ENCODE measurements around the gene SYT9. TPM values are rescaled to one million over a fixed set of nuclear protein-coding genes. Genes with fewer than 3 reads are reported as not detected.

SYT9 gene
- total and polyA plus RNA-seq, 9 of the 15 experiments (the other 6 are each of a cell fraction or from before 2014, with no cell fraction given): 0.01 TPM; not detected in 8

DNA sequence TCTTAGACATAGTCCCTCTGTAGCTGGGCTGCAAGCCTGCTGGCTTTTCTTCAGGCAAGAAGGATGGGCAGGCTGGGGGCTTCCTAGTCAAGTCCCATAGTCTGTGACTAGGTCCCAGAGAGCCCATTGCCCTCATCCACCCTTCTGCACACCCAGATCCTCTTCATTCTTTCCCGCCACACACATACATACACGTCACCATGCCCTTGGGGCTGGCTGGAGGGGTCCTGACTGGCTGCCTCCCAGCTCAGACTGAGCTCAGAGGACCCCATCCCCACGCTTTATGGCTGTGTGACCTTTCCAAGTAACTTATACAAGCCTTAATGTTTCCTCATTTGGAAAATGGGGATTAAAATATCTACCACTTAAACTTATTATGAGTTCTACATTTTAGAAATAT, 248.5 kb downstream of the SYT9 start:
- Histone ChIP-seq H3K27ac (ENCODE audit: extremely low read depth, low read depth, low read length) (no peak overlapping the region), H3K4me1 (replicated peaks in 1 of 2; ENCODE audit: control insufficient read depth in 2 of 2, insufficient read depth in 2 of 2, low read length in 2 of 2) (no peaks in the 10 kb centered on the region), H2AFZ (ENCODE audit: low read depth, low read length) (no peak overlapping the region), H3K27me3 (ENCODE audit: control insufficient read depth in 2 of 2, insufficient read depth in 2 of 2, low read length in 2 of 2) (peaks cover 0 to 8% of the 10 kb centered on the region in 2 experiments; a peak in 2 of 5 replicates), H3K4me2 (ENCODE audit: insufficient read depth, low read length) (no peak overlapping the region), H3K79me2 (ENCODE audit: control insufficient read depth, insufficient read depth, low read length) (no peaks in the 10 kb centered on the region), H3K9me1 (ENCODE audit: control insufficient read depth, insufficient read depth, low read length) (no peaks in the 10 kb centered on the region), H3K9me3 (replicated peaks; ENCODE audit: control insufficient read depth, insufficient read depth, low read depth, low read length) (no peaks in the 10 kb centered on the region), H3K9ac (ENCODE audit: insufficient read depth in 1 of 2, low read depth in 2 of 2, low read length in 2 of 2) (no peak overlapping the region), H4K20me1 (replicated peaks; ENCODE audit: control insufficient read depth, insufficient read depth, low read length) (no peaks in the 10 kb centered on the region), H3K4me3 (no peak overlapping the region), H3K36me3 (ENCODE audit: control insufficient read depth, insufficient read depth, low read length) (no peaks in the 10 kb centered on the region)
- 0% methylated on average over 3 of the region's 3 CpGs for WGBS (ENCODE audit: insufficient coverage, low coverage, missing lambda C conversion rate)
- BruUV-seq (replicated peaks): no TSS peak
- DNase-seq (ENCODE audit: extremely low read depth in 1 of 4, low spot score in 3 of 4): no peak
- CTCF ChIA-PET (ENCODE audit: low intra/inter-chr PET ratio): no interaction called here
- intact Hi-C loops (cut with micrococcal nuclease) (no loop called here), in situ Hi-C loops (cut with MboI) (no loop called here)
- TF ChIP-seq, protein P1, sequence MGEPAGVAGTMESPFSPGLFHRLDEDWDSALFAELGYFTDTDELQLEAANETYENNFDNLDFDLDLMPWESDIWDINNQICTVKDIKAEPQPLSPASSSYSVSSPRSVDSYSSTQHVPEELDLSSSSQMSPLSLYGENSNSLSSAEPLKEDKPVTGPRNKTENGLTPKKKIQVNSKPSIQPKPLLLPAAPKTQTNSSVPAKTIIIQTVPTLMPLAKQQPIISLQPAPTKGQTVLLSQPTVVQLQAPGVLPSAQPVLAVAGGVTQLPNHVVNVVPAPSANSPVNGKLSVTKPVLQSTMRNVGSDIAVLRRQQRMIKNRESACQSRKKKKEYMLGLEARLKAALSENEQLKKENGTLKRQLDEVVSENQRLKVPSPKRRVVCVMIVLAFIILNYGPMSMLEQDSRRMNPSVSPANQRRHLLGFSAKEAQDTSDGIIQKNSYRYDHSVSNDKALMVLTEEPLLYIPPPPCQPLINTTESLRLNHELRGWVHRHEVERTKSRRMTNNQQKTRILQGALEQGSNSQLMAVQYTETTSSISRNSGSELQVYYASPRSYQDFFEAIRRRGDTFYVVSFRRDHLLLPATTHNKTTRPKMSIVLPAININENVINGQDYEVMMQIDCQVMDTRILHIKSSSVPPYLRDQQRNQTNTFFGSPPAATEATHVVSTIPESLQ (CRISPR knock-in tag; IDR thresholded peaks at IDR 0.05): no peak
- TF ChIP-seq CTCF (IDR thresholded peaks at IDR 0.05 in 2 of 3, conservative IDR thresholded peaks at IDR 0.05 in 1 of 3; ENCODE audit: insufficient read depth in 2 of 3, low read depth in 1 of 3, low read length in 3 of 3) (no peak), ZFP36 (IDR thresholded peaks at IDR 0.05; ENCODE audit: low read depth, low read length, partially characterized antibody) (no peak), KDM1A (IDR thresholded peaks at IDR 0.05) (no peak), USF2 (CRISPR knock-in tag; IDR thresholded peaks at IDR 0.05) (no peak)
- TF ChIP-seq, protein P2, sequence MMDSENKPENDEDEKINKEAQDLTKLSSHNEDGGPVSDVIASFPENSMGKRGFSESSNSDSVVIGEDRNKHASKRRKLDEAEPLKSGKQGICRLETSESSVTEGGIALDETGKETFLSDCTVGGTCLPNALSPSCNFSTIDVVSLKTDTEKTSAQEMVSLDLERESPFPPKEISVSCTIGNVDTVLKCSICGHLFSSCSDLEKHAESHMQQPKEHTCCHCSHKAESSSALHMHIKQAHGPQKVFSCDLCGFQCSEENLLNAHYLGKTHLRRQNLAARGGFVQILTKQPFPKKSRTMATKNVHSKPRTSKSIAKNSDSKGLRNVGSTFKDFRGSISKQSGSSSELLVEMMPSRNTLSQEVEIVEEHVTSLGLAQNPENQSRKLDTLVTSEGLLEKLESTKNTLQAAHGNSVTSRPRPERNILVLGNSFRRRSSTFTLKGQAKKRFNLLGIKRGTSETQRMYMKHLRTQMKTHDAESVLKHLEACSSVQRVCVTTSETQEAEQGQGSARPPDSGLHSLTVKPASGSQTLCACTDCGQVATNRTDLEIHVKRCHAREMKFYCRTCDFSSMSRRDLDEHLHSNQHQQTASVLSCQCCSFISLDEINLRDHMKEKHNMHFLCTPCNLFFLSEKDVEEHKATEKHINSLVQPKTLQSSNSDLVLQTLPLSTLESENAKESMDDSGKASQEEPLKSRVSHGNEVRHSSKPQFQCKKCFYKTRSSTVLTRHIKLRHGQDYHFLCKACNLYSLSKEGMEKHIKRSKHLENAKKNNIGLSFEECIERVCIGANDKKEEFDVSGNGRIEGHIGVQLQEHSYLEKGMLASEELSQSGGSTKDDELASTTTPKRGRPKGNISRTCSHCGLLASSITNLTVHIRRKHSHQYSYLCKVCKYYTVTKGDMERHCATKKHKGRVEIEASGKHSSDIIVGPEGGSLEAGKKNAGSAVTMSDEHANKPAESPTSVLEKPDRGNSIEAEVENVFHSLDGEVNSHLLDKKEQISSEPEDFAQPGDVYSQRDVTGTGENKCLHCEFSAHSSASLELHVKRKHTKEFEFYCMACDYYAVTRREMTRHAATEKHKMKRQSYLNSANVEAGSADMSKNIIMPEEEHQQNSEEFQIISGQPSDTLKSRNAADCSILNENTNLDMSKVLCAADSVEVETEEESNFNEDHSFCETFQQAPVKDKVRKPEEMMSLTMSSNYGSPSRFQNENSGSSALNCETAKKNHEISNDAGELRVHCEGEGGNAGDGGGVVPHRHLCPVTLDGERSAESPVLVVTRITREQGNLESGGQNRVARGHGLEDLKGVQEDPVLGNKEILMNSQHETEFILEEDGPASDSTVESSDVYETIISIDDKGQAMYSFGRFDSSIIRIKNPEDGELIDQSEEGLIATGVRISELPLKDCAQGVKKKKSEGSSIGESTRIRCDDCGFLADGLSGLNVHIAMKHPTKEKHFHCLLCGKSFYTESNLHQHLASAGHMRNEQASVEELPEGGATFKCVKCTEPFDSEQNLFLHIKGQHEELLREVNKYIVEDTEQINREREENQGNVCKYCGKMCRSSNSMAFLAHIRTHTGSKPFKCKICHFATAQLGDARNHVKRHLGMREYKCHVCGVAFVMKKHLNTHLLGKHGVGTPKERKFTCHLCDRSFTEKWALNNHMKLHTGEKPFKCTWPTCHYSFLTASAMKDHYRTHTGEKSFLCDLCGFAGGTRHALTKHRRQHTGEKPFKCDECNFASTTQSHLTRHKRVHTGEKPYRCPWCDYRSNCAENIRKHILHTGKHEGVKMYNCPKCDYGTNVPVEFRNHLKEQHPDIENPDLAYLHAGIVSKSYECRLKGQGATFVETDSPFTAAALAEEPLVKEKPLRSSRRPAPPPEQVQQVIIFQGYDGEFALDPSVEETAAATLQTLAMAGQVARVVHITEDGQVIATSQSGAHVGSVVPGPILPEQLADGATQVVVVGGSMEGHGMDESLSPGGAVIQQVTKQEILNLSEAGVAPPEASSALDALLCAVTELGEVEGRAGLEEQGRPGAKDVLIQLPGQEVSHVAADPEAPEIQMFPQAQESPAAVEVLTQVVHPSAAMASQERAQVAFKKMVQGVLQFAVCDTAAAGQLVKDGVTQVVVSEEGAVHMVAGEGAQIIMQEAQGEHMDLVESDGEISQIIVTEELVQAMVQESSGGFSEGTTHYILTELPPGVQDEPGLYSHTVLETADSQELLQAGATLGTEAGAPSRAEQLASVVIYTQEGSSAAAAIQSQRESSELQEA (IDR thresholded peaks at IDR 0.05; ENCODE audit: low read depth): no peak
- TF ChIP-seq, protein P3, sequence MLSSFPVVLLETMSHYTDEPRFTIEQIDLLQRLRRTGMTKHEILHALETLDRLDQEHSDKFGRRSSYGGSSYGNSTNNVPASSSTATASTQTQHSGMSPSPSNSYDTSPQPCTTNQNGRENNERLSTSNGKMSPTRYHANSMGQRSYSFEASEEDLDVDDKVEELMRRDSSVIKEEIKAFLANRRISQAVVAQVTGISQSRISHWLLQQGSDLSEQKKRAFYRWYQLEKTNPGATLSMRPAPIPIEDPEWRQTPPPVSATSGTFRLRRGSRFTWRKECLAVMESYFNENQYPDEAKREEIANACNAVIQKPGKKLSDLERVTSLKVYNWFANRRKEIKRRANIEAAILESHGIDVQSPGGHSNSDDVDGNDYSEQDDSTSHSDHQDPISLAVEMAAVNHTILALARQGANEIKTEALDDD (IDR thresholded peaks at IDR 0.05): no peak
- POLR2A ChIA-PET: no interaction called here
- FAIRE-seq: no peak
- ATAC-seq: no peak
